HepG2 (cell line): ENCODE results near the gene NEGR1. TPM values are rescaled to one million over a fixed set of nuclear protein-coding genes. Genes with fewer than 3 reads are reported as not detected.

ENCODE experiments used
- ATAC-seq: fragments of 200-7000 bp; cut with Tn5 transposase; 3 replicates; pipeline ENCODE4 v1.9.1; 2020; ENCODE audit warnings: mild to moderate bottlenecking, moderate library complexity
- BruUV-seq: library from RNA; stranded (reverse); fragments of 400-500 nt; replicated peaks from 2 replicates; lab custom pipeline; 2021; lab: Mats Ljungman, UMichigan
- CTCF ChIA-PET: fragments of 300-600 bp; formaldehyde crosslinking; extraction: SDS; loops from one replicate; lab custom pipeline; 2021; ENCODE audit warnings: low total read pairs, inconsistent platforms, low intra/inter-chr PET ratio; lab: Yijun Ruan, JAX
- POLR2A ChIA-PET: fragments of 350-600 bp; sonication (Branson Sonifier 250); formaldehyde crosslinking; loops from one replicate; lab custom pipeline; 2020; ENCODE audit warnings: antibody characterized with exemption, inconsistent platforms; lab: Yijun Ruan, JAX
- DNase-seq: peaks from one replicate; pipeline ENCODE4 v3.0.0-alpha.2; 2015; ENCODE audit warnings: low spot score
- FAIRE-seq: peaks from 3 replicates; lab custom pipeline; 2011; peaks lifted over from hg19 to GRCh38; lab: Jason Lieb, UNC
- H2AFZ ChIP-seq: one replicate; pipeline ENCODE4 v1.6.1; 2011; ENCODE audit warnings: low read length, inconsistent platforms
- H3K27ac ChIP-seq: fragments of 300-600 bp; 3 replicates; pipeline ENCODE4 v1.8.0; 2011; ENCODE audit warnings: mixed run types, mild to moderate bottlenecking, mixed read lengths, low read length, inconsistent platforms; ENCODE audit not compliant: insufficient read depth; ENCODE audit errors: extremely low read length
- H3K27me3 ChIP-seq, 2 experiments: fragments of 200-600 bp in 1 of 2; 2 replicates in 1 of 2; 3 replicates in 1 of 2; pipeline versions ENCODE4 v1.6.0 to v1.8.0; 2011; ENCODE audit warnings: low read length in 2 of 2, mild to moderate bottlenecking in 2 of 2, moderate library complexity in 2 of 2, inconsistent platforms in 1 of 2; ENCODE audit not compliant: insufficient read depth in 2 of 2, control insufficient read depth in 1 of 2
- H3K36me3 ChIP-seq, 2 experiments: fragments of 200-600 bp in 1 of 2; replicated peaks in 1 of 2; 2 replicates in 1 of 2; 3 replicates in 1 of 2; pipeline versions ENCODE4 v1.5.1 to v1.8.0; 2011; ENCODE audit warnings: low read length in 2 of 2, inconsistent platforms in 1 of 2; ENCODE audit not compliant: insufficient read depth in 2 of 2, control insufficient read depth in 1 of 2
- H3K4me1 ChIP-seq: 2 replicates; pipeline ENCODE4 v1.5.1; 2012; ENCODE audit warnings: low read length, inconsistent platforms; ENCODE audit not compliant: insufficient read depth
- H3K4me2 ChIP-seq: 2 replicates; pipeline ENCODE4 v1.6.0; 2011; ENCODE audit warnings: low read depth, low read length, inconsistent platforms
- H3K4me3 ChIP-seq, 3 experiments: fragments of 200-600 bp in 1 of 3; sonication (generic), shearing (Covaris generic) in 1 of 3; replicated peaks in 1 of 3; 2 replicates each; pipeline ENCODE4 v1.5.1; 2011 to 2016; ENCODE audit warnings: low read length in 3 of 3, inconsistent platforms in 2 of 3, low read depth in 2 of 3, mild to moderate bottlenecking in 2 of 3, control low read depth in 1 of 3, mixed read lengths in 1 of 3; ENCODE audit not compliant: insufficient read depth in 1 of 3
- H3K79me2 ChIP-seq: one replicate; pipeline ENCODE4 v1.6.1; 2011; ENCODE audit warnings: low read length, inconsistent platforms; ENCODE audit not compliant: insufficient read depth
- H3K9ac ChIP-seq: 2 replicates; pipeline ENCODE4 v1.6.0; 2011; ENCODE audit warnings: mild to moderate bottlenecking, low read depth, low read length, inconsistent platforms; ENCODE audit not compliant: insufficient read depth
- H3K9me3 ChIP-seq: 2 replicates; pipeline ENCODE4 v1.5.1; 2012; ENCODE audit warnings: mild to moderate bottlenecking, low read length
- H4K20me1 ChIP-seq: 2 replicates; pipeline ENCODE4 v1.6.0; 2011; ENCODE audit warnings: inconsistent platforms, mild to moderate bottlenecking, low read length, moderate library complexity; ENCODE audit not compliant: insufficient read depth
- CBFB ChIP-seq: sonication (generic); formaldehyde crosslinking; IDR thresholded peaks from 2 replicates; pipeline ENCODE4 v1.4.0; 2020; ENCODE audit warnings: missing genetic modification reagents
- CREM ChIP-seq, 2 experiments: sonication (generic) in 1 of 2; formaldehyde crosslinking in 1 of 2; IDR thresholded peaks; 2 replicates each; pipeline versions ENCODE4 v1.4.0 to v1.6.1; 2016 to 2020; ENCODE audit warnings: antibody characterized with exemption in 1 of 2, mild to moderate bottlenecking in 1 of 2, missing genetic modification reagents in 1 of 2
- DZIP1 ChIP-seq: sonication (generic); formaldehyde crosslinking; IDR thresholded peaks from 2 replicates; pipeline ENCODE4 v1.5.0; 2020; ENCODE audit warnings: mild to moderate bottlenecking, missing genetic modification reagents
- HNRNPUL1 ChIP-seq: fragments of 200-400 bp; formaldehyde crosslinking; IDR thresholded peaks from 2 replicates; pipeline ENCODE4 v1.6.1; 2017; ENCODE audit warnings: low read depth, mild to moderate bottlenecking, low read length, moderate library complexity
- MAZ ChIP-seq, 2 experiments: sonication (generic) in 1 of 2; formaldehyde crosslinking in 1 of 2; IDR thresholded peaks; 2 replicates each; pipeline versions ENCODE4 v1.5.0 to v1.6.1; 2012 to 2020; ENCODE audit warnings: low read depth in 2 of 2, mild to moderate bottlenecking in 2 of 2, borderline replicate concordance in 1 of 2, improper control_type of control experiment in 1 of 2, low read length in 1 of 2, missing genetic modification reagents in 1 of 2, moderate library complexity in 1 of 2
- PLRG1 ChIP-seq: fragments of 450-650 bp; conservative IDR thresholded peaks from 2 replicates; pipeline ENCODE4 v1.6.1; 2016
- TERF1 ChIP-seq: sonication (generic); formaldehyde crosslinking; IDR thresholded peaks from 2 replicates; pipeline ENCODE4 v1.8.0; 2022; ENCODE audit warnings: mild to moderate bottlenecking, missing genetic modification reagents, moderate library complexity
- ZNF18 ChIP-seq: sonication (generic); formaldehyde crosslinking; IDR thresholded peaks from 2 replicates; pipeline ENCODE4 v1.8.0; 2022; ENCODE audit warnings: mild to moderate bottlenecking, missing genetic modification reagents; ENCODE audit not compliant: insufficient replicate concordance
- ZNF24 ChIP-seq: fragments of 450-650 bp; IDR thresholded peaks from 2 replicates; pipeline ENCODE4 v1.6.1; 2017; ENCODE audit warnings: antibody characterized with exemption, mild to moderate bottlenecking
- ZNF430 ChIP-seq: sonication (generic); formaldehyde crosslinking; IDR thresholded peaks from 2 replicates; pipeline ENCODE4 v1.9.0; 2021; ENCODE audit warnings: mild to moderate bottlenecking, missing genetic modification reagents
- ZNF432 ChIP-seq: sonication (generic); formaldehyde crosslinking; IDR thresholded peaks from 2 replicates; pipeline ENCODE4 v1.5.0; 2020; ENCODE audit warnings: missing genetic modification reagents, mild to moderate bottlenecking, borderline replicate concordance
- ZNF484 ChIP-seq: sonication (generic); formaldehyde crosslinking; IDR thresholded peaks from 2 replicates; pipeline ENCODE4 v1.5.1; 2020; ENCODE audit warnings: mild to moderate bottlenecking, low read depth, missing genetic modification reagents, borderline replicate concordance
- ZNF619 ChIP-seq: sonication (generic); formaldehyde crosslinking; IDR thresholded peaks from 2 replicates; pipeline ENCODE4 v1.4.0; 2020; ENCODE audit warnings: mild to moderate bottlenecking, missing genetic modification reagents
- ZNF746 ChIP-seq: sonication (generic); formaldehyde crosslinking; IDR thresholded peaks from 2 replicates; pipeline ENCODE4 v1.8.0; 2022; ENCODE audit warnings: mild to moderate bottlenecking, missing genetic modification reagents
- ZNF773 ChIP-seq: sonication (generic); formaldehyde crosslinking; IDR thresholded peaks from 2 replicates; pipeline ENCODE4 v1.4.0; 2020; ENCODE audit warnings: missing genetic modification reagents, borderline replicate concordance
- ZNF800 ChIP-seq: sonication (generic); formaldehyde crosslinking; IDR thresholded peaks from 2 replicates; pipeline ENCODE4 v1.4.0; 2020; ENCODE audit warnings: missing genetic modification reagents
- ZSCAN12 ChIP-seq: sonication (generic); formaldehyde crosslinking; IDR thresholded peaks from 2 replicates; pipeline ENCODE4 v1.9.0; 2021; ENCODE audit warnings: mild to moderate bottlenecking, missing genetic modification reagents
- ZSCAN31 ChIP-seq: sonication (generic); formaldehyde crosslinking; IDR thresholded peaks from 2 replicates; pipeline ENCODE4 v1.5.0; 2020; ENCODE audit warnings: low read depth, mild to moderate bottlenecking, missing genetic modification reagents
- WGBS: methylation state at CpG from one replicate; pipeline ENCODE4 v1.1.6; 2017; ENCODE audit warnings: low lambda C conversion rate; 5-methylcytosine and 5-hydroxymethylcytosine counted together
- in situ Hi-C: cut with HindIII; loops from 2 replicates; pipeline ENCODE4 v1.10.0; 2017; ENCODE audit warnings: low pct_unique_long_range_greater_than_20kb; ENCODE audit not compliant: extremely low pct_ligation_motif_present
- intact Hi-C: fragments of 100-400 bp; cut with micrococcal nuclease; formaldehyde crosslinking; loops from one replicate; pipeline ENCODE4 v1.10.0; 2022; ENCODE audit not compliant: unreplicated experiment
- polyA plus RNA-seq, 8 experiments: library from polyadenylated mRNA; depleted of rRNA in 3 of 8; stranded (reverse) in 7 of 8; unstranded in 1 of 8; fragments of >200 nt; fragmentation: Illumina TruSeq in 4 of 8; extraction: Trizol in 4 of 8; gene quantifications; 2 replicates each; pipeline versions ENCODE4 v1.2.1 to v1.2.3, GENCODE V29; 2011 to 2016; ENCODE audit warnings: low read depth in 4 of 8, missing spikeins in 1 of 8, mixed read lengths in 1 of 8; ENCODE audit not compliant: insufficient read depth in 1 of 8
- total RNA-seq, 5 experiments: library from RNA; depleted of rRNA; stranded (reverse); fragments of >200 nt; fragmentation: Illumina TruSeq; extraction: Trizol; gene quantifications; 2 replicates each; pipeline ENCODE4 v1.2.3, GENCODE V29; 2016; ENCODE audit warnings: low read depth in 1 of 5

NEGR1 gene
- total and polyA plus RNA-seq, 2 of the 13 experiments (the other 11 are each of a cell fraction or from before 2014, with no cell fraction given) = not detected

- ATAC-seq (no peak), DNase-seq (no peak), FAIRE-seq (no peak)
- Histone ChIP-seq H3K4me3 (no peak overlapping the region), H3K27me3 (no peaks in the 10 kb centered on the region), H3K4me2 (no peak overlapping the region), H3K9ac (no peak overlapping the region), H4K20me1 (no peaks in the 10 kb centered on the region), H3K79me2 (no peaks in the 10 kb centered on the region), H2AFZ (no peak overlapping the region), H3K9me3 (peaks cover 7% of the 10 kb centered on the region), H3K4me1 (no peaks in the 10 kb centered on the region), H3K27ac (no peak overlapping the region), H3K36me3 (no peaks in the 10 kb centered on the region)
- no TSS peak for BruUV-seq
- in situ Hi-C loops (no loop called here), intact Hi-C loops (no loop called here)
- no peak for TF ChIP-seq ZNF432
- no peak for TF ChIP-seq ZNF773 (CRISPR knock-in tag)
- TF ChIP-seq ZNF24 = no peak
- no peak for TF ChIP-seq TERF1 (CRISPR knock-in tag)
- no peak for TF ChIP-seq MAZ (IDR thresholded peaks at IDR 0.05; ENCODE audit: borderline replicate concordance, low read depth, low read length)
- TF ChIP-seq MAZ (CRISPR knock-in tag; IDR thresholded peaks at IDR 0.05; ENCODE audit: low read depth) = no peak
- no peak for TF ChIP-seq HNRNPUL1
- no peak for TF ChIP-seq ZNF430
- TF ChIP-seq ZSCAN31 (CRISPR knock-in tag) = no peak
- TF ChIP-seq CREM (IDR thresholded peaks at IDR 0.05) = no peak
- no peak for TF ChIP-seq CREM (CRISPR knock-in tag; IDR thresholded peaks at IDR 0.05)
- TF ChIP-seq ZNF800 (CRISPR knock-in tag) = no peak
- TF ChIP-seq ZNF484 (CRISPR knock-in tag) = no peak
- TF ChIP-seq CBFB (CRISPR knock-in tag) = no peak
- TF ChIP-seq ZNF746 (CRISPR knock-in tag) = no peak
- no peak for TF ChIP-seq ZNF18
- no peak for TF ChIP-seq ZSCAN12 (CRISPR knock-in tag)
- no peak for TF ChIP-seq ZNF619 (CRISPR knock-in tag)
- TF ChIP-seq PLRG1 = no peak
- TF ChIP-seq DZIP1 = no peak
- CTCF ChIA-PET = no interaction called here
- POLR2A ChIA-PET = no interaction called here
- 31% methylated on average over 3 of the region's 3 CpGs for WGBS
These were observed 595.0 kb downstream of the NEGR1 start for GRCh38 chr1:71687376-71687775.
